GM12872 (cell line): Measurements from ENCODE around the gene RAB22A.

Experiments used
- TF ChIP-seq, protein P1 (sequence below): IDR thresholded peaks from 3 replicates; pipeline ENCODE4 v1.5.1; 2011; ENCODE audit warnings: low read depth, mild to moderate bottlenecking, low read length, moderate library complexity; ENCODE audit not compliant: insufficient read depth

Gene RAB22A, protein sequence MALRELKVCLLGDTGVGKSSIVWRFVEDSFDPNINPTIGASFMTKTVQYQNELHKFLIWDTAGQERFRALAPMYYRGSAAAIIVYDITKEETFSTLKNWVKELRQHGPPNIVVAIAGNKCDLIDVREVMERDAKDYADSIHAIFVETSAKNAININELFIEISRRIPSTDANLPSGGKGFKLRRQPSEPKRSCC

DNA sequence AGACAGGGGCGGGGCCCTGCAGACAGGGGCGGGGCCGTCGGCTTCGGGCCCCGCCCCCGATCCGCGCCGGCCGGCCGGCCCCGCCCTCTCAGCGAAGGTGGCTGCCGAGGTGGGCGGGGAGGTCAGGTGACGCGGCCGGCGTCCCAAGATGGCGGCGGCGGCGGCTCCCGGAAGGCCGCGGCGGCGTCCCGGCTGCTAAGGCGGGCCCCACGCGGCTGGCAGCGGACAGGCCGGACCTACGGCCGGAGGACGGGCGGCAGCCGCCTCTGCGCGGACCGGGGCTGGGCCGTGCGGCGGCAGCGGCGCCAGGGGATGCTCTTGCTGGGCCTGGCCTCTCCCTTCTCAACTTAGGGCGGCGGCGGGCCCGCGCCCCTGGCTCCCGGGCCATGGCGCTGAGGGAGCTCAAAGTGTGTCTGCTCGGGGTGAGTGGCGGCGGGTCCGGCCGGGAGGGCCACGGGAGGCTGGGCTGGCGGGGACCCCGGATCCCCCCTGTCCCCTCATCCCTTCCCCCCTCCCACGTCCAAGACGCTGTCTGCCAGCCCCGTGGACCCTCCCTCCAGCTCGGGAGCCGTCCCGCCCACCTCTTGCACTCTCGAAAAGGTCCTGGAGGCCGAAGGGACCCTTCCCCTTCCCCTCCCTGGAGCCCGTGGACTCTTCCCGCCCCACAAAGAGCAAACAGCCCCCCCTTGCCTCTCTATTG is at the start of gene RAB22A:
TSS of gene RAB22A (plus strand) at position 125 of the 700 bp plus-strand sequence. CDS start at position 387, 262 bp downstream.
- TF ChIP-seq, protein P1, sequence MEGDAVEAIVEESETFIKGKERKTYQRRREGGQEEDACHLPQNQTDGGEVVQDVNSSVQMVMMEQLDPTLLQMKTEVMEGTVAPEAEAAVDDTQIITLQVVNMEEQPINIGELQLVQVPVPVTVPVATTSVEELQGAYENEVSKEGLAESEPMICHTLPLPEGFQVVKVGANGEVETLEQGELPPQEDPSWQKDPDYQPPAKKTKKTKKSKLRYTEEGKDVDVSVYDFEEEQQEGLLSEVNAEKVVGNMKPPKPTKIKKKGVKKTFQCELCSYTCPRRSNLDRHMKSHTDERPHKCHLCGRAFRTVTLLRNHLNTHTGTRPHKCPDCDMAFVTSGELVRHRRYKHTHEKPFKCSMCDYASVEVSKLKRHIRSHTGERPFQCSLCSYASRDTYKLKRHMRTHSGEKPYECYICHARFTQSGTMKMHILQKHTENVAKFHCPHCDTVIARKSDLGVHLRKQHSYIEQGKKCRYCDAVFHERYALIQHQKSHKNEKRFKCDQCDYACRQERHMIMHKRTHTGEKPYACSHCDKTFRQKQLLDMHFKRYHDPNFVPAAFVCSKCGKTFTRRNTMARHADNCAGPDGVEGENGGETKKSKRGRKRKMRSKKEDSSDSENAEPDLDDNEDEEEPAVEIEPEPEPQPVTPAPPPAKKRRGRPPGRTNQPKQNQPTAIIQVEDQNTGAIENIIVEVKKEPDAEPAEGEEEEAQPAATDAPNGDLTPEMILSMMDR, result no peak

DNA sequence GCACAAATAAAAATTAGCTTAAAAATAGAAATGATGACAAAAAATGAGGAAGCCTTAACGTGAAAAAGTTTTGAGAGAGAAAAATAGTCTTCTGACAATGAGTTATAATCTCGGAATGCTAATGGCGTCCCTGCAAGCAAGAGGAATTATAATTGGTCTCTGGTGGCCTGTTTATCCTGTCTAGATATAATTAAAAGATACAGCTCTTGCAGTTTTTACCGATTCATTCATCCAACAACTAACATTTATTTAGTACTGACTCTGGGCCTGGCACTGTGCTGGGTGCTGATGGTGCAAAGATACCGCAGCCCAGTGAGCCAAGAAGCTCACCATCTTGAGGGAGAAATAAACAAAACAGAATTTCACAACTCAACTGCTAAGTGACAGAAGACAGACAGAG is 49.5 kb upstream of the RAB22A start:
- TF ChIP-seq, protein P1, result no peak

DNA sequence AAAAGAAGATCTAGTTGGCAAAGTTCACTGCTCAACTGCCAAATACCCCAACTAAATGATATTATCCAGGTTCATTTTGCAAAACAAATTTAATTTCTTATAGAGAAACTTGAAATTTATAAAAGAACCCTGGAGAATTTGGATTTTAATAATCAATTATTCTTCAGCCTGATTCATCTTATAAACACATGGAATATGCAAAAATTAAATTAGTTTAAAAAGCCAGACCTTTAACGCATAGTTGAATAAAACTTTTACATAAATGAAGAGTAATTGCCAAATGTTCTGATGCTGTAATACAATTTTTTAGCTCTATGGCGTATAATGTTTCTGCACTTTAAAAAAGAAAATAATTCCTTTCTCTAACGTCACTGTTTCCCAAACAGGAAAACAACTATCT is 47.9 kb upstream of the RAB22A start:
- TF ChIP-seq, protein P1, result no peak

DNA sequence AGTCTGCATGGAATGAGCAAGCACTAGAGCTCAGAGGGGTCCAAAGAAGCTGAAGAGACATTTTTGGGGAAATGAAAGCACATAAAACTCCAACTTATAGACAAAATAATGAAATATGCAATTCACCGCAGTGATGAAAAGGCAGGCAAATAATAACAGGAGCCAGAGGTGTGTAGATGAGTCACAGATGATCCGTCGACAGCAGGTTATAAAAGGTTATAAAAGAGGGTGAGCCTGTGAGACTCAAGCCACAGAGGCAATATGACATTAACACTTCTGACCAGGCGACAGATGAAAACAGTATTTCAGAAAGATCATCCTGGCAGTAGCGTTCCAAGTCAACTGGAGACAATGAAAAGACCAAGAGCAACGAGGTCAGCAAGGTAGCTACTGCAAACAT is 45.2 kb upstream of the RAB22A start:
- TF ChIP-seq, protein P1, result no peak

DNA sequence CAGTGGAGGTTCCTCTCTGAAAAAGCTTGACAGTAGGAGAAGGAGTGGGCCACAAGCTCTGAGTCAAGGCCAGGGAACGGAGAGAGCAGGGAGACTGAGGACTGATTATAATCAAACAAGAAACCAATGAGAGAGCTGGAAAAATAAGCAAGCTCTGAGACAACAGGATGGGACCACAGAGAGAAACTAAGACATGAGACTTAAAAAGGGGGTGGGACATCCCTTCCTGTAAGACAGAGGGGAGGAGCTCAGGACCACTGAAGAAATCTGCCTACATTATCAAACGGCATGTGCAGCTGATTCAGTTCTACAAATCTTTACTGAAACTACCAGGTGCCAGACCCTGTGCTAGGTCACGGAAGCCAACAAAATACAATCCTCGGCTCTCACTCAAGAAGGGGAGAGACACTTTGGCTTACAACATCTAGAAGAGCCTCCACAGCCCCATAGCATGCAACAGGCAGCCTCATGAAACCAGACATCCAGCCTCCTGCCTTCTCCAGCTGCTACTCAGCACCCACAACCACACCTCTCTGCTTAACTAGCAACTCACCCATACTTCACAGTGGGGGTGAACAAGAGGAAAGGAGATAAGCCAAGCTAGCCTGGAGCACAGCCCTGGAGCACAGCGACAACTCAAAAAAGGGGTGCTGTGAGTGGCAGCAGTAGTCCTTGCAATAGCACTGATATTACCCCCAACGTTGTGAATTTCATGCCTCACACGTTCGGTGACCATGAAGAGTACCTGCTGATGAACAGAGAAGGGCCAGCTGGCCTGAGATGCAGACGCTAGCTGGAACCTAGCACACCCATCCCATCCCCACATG is 41.9 kb upstream of the RAB22A start:
- TF ChIP-seq, protein P1, result no peak

DNA sequence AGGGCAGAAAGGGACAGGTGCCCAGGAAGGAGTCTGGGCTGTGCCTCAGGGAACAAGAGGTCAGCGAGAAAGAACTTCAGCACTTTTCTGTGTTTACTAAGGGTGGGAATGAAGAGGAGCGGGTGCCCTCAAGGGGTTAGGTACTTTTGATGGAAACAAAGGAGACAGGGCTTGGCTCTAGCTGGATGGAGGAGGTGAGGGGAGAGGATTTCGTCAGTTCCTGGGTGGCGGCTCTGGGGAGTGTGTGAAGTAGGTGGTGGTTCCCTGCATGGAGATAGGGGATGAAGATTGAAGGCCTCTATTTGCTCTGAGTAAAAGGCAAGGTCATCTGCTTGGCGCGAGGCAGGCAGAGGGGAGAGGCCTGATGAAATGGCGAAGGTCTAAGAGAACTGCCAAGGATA is 41.1 kb upstream of the RAB22A start:
- TF ChIP-seq, protein P1, result no peak

DNA sequence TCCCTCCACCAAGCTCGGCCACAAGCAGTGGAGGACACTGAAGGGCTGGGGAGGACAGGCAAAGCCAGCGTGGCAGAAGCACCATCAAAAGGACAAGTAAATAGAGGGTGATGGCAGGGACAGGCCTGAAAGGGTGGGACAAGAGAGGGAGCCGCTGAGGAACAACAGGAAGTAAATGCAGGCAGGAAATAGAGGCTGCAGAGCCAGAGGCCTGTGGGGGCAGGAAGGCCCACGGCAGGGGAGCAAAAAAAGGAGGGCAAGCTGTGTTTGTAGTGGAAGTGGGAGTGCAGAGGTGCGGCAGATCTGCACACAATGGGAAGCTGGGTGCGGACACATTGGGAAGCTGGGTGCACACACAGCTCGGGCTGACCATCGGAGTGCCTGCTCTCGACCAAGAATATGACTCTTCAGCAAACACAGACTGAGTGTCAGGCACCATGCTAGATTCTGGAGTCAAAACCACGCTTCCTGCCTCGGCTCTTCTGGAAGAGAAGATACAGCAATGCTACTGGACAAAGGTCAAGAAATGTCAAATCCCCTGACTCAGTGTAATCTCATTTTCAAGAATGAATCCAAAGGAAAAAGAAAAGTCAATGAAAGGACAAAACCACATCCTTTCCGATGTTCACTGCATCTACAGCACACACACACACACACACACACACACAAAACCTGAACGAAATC is 40.4 kb upstream of the RAB22A start:
- TF ChIP-seq, protein P1, result no peak
